Mucosa of descending colon (tissue), 3 donors: ENCODE results near the gene LONP1. TPM values are rescaled to one million over a fixed set of nuclear protein-coding genes. Genes with fewer than 3 reads are reported as not detected.

Experiments used
- ATAC-seq: fragments of 200-7000 bp; cut with Tn5 transposase; one replicate; pipeline ENCODE4 v1.9.1; 2020; ENCODE audit warnings: mild to moderate bottlenecking, moderate library complexity
- DNase-seq, 3 donors: peaks; one replicate each; pipeline ENCODE4 v3.0.0-alpha.2; 2020
- H3K36me3 ChIP-seq: fragments of 200-600 bp; one replicate; pipeline ENCODE4 v1.8.0; 2021; ENCODE audit warnings: low read depth, mild to moderate bottlenecking
- H3K4me1 ChIP-seq: fragments of 200-600 bp; one replicate; pipeline ENCODE4 v1.8.0; 2021; ENCODE audit warnings: low read depth, mild to moderate bottlenecking
- H3K4me3 ChIP-seq: fragments of 200-600 bp; one replicate; pipeline ENCODE4 v1.8.0; 2021; ENCODE audit warnings: mild to moderate bottlenecking
- H3K9me3 ChIP-seq: fragments of 200-600 bp; one replicate; pipeline ENCODE4 v1.8.0; 2021; ENCODE audit warnings: mild to moderate bottlenecking
- CTCF ChIP-seq: fragments of 200-600 bp; IDR thresholded peaks from one replicate; pipeline ENCODE4 v1.8.0; 2022; ENCODE audit warnings: antibody characterized with exemption, mild to moderate bottlenecking
- intact Hi-C, 2 donors: fragments of 100-400 bp; cut with DNase I in 1 of 2; cut with micrococcal nuclease in 1 of 2; formaldehyde crosslinking; loops; one replicate each; pipeline versions ENCODE4 v1.11.0 to v1.11.1; 2022; cut with DNase I, micrococcal nuclease
- total RNA-seq, 3 donors: library from RNA; stranded (reverse); fragmentation: NEBNext Ultra II Directional in 2 of 3; extraction: Animal tissue kit (Norgen Biotek cat#: 25700) in 2 of 3; gene quantifications; one replicate each; pipeline versions ENCODE4 v1.2.1 to v1.2.4, GENCODE V29; 2021 to 2023
- donor health status: DM: no; HTN: no; CAD: no; lungs with moderate emphysema.
- donor health status: DM: no; HTN: no; CAD: no.
- donor health status: DM: no; HTN: yes; CAD: no.

The LONP1 gene
- total RNA-seq, 3 donors from 2014 or later: 55.9 to 63.0 (median 55.9) TPM

DNA sequence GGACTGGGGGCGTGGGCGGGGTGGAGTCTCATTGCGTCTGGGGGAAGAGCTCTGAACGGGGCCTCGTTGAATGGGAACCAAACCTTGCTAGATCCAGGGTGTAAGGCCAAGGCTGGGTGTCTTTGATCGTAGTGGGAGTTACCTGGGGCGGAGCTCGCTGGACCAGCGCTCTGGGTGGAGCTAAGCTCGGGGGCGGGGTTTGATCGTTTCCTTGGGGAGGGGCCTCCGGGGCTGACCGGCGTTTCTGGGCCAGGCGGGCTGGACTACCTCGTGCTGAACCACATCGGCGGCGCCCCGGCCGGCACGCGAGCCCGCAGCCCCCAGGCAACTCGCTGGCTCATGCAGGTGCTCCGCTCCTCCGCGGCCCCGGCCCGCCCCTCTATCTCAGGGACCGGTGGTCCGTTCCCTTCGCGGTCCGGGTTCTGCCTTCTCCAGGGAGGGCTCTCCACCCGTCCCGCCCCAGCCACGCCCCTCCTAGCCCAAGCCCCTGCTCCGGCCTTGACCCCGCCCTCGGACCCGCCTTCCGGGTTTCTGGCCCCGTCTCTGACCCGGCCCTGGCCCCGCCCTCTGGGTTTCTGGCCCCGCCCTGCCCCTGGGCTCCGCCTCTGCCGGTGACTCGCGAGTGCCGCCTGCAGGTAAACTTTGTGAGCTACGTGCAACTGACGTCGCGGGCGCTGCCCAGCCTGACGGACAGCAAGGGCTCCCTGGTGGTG is 33.1 kb downstream of the LONP1 start:
- peak; percentile 99 to 100 (median 100) for DNase-seq
- ATAC-seq: peak; percentile 84
- intact Hi-C loops: no loop called here
- H3K4me3 ChIP-seq: peak overlapping the region; percentile 11
- TF ChIP-seq CTCF: peak; percentile 91
- no peaks in the 10 kb centered on the region for H3K36me3 ChIP-seq
- peaks cover 17% of the 10 kb centered on the region for H3K4me1 ChIP-seq
- H3K9me3 ChIP-seq: no peaks in the 10 kb centered on the region

DNA sequence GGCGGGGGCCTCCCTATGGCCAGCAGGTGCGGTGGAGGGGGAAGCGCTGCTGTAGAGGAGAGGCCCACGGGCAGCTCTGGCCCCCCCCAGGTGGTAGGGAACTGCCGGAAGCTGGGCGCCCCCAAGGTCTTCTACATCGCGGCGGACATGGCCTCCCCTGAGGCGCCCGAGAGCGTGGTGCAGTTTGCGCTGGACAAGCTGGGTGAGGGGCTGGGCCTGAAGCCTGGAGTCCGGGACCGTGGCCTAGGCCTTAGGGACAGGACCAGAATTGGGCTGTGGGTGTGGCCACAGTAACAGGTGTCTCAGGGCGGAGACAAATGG is 33.7 kb downstream of the LONP1 start:
- no peak for TF ChIP-seq CTCF
- ATAC-seq (no peak), DNase-seq (no peak)
- Histone ChIP-seq H3K9me3 (no peaks in the 10 kb centered on the region), H3K4me1 (peaks cover 14% of the 10 kb centered on the region), H3K4me3 (no peak overlapping the region), H3K36me3 (no peaks in the 10 kb centered on the region)
- intact Hi-C loops: no loop called here

GRCh38 chr19:5684694-5685430 is 35.1 kb downstream of the LONP1 start:
- H3K4me1 ChIP-seq: peaks cover 19% of the 10 kb centered on the region
- H3K9me3 ChIP-seq: no peaks in the 10 kb centered on the region
- H3K4me3 ChIP-seq: no peak overlapping the region
- TF ChIP-seq CTCF: no peak
- DNase-seq (no peak), ATAC-seq (no peak)
- intact Hi-C loops: no loop called here
- no peaks in the 10 kb centered on the region for H3K36me3 ChIP-seq

DNA sequence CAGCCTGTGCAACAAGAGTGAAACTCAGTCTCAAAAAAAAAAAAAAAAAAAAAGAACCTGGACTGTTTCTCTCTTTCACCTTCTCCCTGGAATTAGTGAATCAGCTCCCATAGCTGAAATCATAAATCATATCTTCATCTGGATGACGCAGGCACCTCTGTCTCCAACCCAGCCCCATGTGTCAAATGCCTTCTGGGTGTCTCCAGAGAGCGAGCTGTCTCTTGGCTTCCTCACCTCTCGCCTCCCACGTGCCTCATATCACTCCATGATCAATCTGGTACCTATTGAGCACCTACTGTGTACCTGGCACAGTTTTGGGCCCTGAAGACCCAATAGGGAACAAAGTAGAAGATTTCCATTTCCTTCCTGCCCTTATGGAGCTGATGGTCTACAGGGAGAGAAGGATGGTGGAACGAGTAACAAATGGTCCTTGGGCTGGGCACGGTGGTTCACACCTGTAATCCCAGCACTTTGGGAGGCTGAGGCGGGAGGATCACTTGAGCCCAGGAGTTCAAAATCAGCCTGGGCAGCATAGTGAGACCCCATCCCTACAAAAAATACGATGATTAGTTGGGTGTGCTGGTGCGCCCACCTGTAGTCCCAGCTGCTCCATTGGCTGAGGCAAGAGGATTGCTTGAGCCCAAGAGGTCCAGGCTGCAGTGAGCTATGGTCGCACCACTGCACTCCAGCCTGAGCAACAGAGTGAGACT is 36.6 kb downstream of the LONP1 start:
- no peak for DNase-seq
- Histone ChIP-seq H3K36me3 (no peaks in the 10 kb centered on the region), H3K9me3 (no peaks in the 10 kb centered on the region), H3K4me1 (peaks cover 26% of the 10 kb centered on the region), H3K4me3 (no peak overlapping the region)
- intact Hi-C loops: no loop called here
- no peak for TF ChIP-seq CTCF
- no peak for ATAC-seq

DNA sequence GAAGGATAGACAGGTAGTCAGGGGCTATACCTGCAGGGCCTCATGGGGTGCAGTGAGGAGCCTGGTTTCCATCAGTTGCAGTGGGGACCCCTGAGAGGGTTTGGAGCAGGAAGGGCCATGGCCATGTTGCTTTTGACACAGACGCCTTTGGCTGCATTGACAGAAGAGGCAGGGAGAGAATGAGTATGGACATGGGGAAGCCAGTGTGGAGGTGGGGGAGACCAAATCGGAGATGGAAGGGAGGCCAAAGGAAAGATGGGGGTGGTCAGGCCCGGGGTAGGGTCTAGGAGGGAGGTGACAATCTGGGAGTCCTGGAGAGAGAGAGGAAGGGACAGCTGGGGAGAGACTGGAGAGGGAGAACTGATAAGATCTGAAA is 37.9 kb downstream of the LONP1 start:
- H3K4me1 ChIP-seq: peaks cover 24% of the 10 kb centered on the region
- no peaks in the 10 kb centered on the region for H3K36me3 ChIP-seq
- no peak for DNase-seq
- no peak overlapping the region for H3K4me3 ChIP-seq
- TF ChIP-seq CTCF: no peak
- no peak for ATAC-seq
- H3K9me3 ChIP-seq: no peaks in the 10 kb centered on the region
- intact Hi-C loops: no loop called here
